NCI-H446 treated with DMSO at 0.1 percent for 48 hours (cell line): ENCODE measurements around the gene AKR1D1.
"Not testable (repeated sequence)": the region's sequence is repeated elsewhere in the genome, so short reads cannot be mapped to it uniquely, and the experiment has no call there.

Experiments
- DNase-seq: peaks from one replicate; lab custom pipeline; 2025; lab: John Stamatoyannopoulos, UW

Gene AKR1D1, protein sequence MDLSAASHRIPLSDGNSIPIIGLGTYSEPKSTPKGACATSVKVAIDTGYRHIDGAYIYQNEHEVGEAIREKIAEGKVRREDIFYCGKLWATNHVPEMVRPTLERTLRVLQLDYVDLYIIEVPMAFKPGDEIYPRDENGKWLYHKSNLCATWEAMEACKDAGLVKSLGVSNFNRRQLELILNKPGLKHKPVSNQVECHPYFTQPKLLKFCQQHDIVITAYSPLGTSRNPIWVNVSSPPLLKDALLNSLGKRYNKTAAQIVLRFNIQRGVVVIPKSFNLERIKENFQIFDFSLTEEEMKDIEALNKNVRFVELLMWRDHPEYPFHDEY

DNA sequence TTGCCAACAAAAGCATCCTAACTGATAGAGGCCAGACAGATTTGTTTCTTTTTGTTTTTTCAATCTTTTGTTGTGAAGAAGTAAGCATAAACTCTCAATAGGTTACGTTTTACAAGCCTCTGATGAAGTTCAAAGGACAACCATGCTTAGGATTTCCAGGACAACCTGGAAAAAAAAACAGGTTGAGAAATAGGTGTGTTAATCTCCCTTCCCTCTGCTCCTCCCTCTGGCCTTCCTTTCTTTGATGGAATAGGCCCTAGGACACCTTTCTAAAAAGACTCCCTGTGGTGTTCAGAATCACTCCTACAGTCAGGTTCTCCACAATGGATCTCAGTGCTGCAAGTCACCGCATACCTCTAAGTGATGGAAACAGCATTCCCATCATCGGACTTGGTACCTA is at the start of gene AKR1D1:
AKR1D1 (plus strand) TSS at position 264 of the 400 bp plus-strand sequence; CDS start at position 324, 60 bp downstream.
- DNase-seq = no peak

DNA sequence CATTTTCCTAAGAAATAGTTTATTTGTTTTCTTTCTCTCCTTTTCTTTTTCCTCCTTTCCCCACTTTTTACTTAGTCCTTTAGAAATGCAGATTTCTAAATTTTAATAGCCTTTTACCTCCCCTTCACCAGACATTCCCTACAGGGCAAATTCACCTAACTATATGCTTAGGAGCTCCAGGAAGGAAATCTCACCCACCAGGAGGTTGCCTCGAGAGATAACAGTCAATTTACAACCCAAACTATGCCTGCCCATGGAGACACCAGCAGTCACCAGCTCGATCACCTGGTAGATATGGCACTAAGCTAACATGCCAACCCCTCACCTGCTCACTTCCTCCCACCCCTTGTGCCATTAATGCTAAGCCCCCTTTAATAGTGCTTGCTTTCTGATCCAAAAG is 49.2 kb upstream of the AKR1D1 start:
- DNase-seq = no peak

DNA sequence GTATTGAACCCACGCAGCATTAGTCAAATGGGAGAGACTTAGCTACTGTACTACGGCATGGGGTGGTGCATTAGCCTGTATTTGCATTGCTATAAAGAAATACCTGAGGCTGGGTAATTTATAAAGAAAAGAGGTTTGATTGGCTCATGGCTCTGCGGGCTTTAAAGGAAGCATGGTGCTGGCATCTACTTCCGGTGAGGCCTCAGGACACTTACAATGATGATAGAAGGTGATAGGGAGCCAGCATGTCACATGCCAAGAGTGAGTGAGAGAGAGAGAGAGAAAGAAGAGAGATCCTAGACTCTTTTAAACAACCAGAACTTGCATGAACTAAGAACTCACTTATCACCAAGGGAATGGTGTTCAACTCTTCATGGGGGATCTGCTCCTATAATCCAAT is 47.1 kb upstream of the AKR1D1 start:
- no peak for DNase-seq

DNA sequence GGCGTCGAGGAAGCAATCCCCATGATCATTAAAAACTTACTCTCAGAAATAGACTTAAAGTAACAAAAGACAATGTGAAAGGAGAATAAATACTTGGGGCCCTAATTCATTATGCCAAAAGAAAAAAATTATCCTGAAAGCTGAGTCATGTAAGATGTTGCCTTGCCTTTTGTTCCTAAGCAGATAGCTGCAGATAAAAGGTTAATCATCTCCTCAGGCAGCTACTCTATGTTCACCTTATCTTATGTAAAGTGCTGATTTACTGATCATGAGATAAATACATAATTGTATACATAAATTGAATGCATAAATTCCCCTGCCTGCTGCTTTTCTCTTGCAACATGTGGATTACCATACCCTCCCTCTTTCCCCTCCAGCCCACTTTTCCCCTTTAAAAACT is 46.3 kb upstream of the AKR1D1 start:
- no peak for DNase-seq

DNA sequence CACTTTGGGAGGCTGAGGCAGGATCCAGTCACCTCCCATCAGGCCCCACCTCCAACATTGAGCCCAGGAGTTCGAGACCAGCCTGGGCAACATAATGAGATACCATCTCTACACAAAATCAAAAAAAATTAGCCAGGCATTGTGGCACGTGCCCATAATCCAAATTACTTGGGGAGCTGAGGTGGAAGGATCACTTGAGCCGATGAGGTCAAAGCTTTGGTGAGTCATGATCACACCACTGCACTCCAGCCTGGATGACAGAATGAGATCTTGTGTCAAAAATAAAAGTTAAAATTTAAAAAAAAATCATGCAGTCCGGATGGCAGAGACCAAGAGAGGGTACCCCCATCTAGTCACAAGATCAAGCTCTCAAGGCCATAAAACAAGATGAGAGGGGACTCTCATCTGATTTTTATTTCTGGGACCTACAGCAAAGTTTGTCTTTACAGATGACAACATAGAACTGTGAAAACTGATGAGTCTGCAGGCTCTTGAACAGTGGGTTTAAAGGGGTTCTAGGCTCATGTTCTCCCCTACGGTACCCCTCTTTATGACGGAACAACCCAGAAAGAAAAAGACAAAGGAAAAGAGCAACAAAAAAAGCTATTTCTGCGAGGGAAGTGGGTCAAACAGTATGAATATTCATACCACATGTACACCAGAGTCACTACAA is 45.4 kb upstream of the AKR1D1 start:
- DNase-seq = no peak

DNA sequence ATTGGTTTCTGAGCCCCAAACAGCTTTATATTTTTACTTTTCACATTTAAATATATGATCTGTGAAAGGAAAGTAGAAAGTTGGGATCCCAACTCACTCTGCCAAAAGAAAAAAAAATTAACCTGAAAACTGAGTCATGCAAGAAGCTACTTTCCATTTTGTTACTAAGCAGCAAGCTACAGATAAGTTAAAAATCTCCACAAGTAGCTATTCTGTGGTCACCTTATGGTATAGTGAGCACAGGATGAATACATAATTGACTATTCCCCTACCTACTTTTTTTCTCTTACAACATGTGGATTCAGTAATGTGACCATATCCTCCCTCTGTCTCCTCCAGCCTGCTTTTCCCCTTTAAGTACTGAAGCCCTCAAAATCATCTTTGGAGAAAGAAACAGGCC is 44.1 kb upstream of the AKR1D1 start:
- DNase-seq = no peak

DNA sequence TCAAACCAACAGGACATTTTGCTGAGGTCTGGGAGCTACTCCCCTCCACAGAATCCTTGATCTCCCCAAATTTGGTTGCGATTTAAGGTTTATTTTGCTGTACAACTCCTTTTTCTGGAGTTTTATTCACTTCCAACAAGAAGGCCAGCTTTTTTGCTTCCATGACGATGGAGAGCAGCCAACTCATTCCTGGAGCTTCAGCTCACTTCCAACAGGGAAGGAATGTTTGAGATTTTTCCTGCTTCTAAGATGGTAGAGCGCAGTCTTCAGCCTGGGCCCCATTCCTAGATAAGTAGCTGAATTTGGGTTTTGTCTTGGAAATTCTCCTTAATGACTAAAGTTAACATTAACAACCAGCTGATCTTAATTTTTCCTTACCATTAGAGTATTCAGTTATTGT is 43.5 kb upstream of the AKR1D1 start:
- no peak for DNase-seq

DNA sequence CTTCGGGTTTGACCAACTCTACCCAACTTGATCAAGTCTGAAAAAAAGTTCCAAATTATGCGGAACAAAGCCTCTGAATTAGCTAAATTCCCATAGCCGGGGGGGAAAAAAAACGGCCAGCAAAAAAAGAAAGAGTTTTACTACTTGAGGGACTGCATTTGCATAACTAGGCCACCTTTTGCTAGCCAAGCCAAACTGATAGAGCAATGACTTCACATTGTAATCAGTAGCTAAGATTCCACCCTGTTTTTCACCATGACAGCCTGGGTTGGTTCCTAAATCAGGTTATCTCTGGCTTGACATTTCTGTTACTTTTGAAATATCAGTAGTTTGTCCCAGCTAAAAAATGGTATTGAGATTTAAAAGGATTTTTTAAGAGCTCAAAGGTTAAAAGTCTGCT is 43.0 kb upstream of the AKR1D1 start:
- DNase-seq = no peak

DNA sequence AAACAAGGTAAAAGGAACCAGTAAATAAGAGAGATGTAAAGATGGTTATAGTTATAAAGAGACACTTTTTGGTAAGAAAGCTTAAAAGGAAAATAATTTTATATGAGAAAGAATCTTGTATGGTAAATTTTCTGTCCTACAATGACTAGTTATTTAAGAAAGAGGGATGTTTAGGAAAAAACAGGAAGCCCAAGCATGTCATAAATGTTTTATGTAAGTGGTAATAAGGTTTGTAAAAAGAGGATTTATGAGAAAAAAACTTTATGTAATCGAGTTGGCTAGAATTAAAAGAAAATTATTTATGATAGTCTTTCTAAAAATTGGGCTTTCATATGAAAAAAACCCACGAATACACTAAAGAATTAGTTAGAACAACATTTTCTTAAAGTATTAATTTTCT is 40.1 kb upstream of the AKR1D1 start:
- no peak for DNase-seq

DNA sequence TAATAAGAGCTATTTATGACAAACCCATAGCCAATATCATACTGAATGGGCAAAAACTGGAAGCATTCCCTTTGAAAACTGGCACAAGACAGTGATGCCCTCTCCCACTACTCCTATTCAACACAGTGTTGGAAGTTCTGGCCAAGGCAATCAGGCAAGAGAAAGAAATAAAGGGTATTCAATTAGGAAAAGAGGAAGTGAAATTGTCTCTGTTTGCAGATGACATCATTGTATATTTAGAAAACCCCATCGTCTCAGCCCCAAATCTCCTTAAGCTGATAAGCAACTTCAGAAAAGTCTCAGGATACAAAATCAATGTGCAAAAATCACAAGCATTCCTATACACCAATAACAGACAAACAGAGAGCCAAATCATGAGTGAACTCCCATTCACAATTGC is 36.2 kb upstream of the AKR1D1 start:
- DNase-seq = not testable (repeated sequence)

DNA sequence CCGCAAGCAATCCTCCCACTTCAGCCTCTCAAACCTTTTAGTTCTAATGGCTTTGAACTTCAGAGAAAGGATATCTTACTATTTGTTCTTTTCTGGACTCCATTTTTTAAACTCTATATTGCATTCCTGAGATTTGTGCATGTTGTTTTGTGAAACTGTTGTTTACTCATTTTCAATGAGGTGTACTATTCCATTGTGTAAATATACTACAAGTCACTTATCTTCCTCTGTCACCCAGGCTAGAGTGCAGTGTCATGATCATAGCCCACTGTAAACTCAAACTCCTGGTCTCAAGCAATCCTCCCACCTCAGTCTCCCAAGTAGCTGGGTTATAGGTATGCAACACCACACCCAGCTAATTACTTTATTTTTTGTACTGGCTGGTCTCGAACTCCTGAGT is 31.4 kb upstream of the AKR1D1 start:
- DNase-seq = no peak

DNA sequence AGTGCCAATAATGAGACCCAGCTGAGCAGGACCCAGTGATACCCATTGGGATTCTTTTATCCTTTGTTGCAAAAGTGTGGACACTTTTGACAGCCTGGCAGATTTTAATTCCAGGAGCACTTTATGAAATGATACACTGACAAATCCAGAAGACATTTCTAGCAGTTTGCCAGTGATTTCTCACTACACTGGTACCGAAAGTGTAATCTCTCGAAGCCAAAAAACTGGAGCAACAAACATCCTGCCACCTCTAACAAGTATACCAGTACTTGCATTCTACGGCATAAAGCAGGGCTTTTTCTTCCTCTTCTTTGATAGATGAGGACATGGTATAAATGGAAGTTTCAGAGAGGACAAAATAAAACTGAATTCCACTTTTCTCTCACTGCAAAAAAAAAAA is 28.4 kb upstream of the AKR1D1 start:
- DNase-seq = no peak

DNA sequence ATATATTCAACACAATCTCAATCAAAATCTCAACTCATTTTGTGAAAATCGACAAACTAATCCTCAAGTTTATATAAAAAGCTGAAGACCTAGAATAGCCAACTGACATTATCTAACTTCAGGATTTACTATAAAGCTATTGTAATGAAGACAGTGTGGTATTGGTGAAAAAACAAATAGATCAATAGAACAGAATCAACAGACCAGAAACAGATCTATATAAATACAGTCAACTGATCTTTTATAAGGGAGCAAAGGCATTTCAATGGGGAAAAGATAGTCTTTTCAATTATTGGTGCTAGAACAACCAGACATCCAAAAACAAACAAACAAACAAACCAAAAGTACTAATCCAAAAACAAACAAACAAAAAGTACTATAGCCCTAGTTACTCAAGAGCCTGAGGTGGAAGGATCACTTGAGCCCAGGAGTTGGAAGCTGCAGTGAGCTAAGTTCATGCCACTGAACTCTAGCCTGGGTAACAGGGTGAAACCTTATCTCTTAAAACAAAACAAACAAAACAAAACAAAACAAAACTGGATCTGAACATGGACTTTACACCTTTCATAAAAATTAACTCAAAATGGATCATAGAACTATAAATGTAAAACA is 26.6 kb upstream of the AKR1D1 start:
- DNase-seq = no peak

DNA sequence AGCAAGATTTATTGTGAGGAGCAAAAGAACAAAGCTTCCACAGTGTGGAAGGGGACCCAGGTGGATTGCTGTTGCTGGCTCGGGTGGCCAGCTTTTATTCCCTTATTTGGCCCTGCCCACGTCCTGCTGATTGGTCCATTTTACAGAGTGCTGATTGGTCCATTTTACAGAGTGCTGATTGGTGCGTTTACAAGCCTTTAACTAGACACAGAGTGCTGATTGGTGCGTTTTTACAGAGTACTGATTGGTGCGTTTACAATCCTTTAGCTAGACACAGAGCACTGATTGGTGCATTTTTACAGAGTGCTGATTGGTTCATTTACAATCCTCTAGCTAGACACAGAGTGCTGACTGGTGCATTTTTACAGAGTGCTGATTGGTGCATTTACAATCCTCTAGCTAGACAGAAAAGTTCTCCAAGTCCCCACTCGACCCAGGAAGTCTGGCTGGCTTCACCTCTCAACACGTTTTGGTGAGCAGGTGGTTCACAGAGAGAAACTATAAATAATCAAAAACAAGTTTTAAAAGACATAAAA is 24.5 kb upstream of the AKR1D1 start:
- DNase-seq = not testable (repeated sequence)

DNA sequence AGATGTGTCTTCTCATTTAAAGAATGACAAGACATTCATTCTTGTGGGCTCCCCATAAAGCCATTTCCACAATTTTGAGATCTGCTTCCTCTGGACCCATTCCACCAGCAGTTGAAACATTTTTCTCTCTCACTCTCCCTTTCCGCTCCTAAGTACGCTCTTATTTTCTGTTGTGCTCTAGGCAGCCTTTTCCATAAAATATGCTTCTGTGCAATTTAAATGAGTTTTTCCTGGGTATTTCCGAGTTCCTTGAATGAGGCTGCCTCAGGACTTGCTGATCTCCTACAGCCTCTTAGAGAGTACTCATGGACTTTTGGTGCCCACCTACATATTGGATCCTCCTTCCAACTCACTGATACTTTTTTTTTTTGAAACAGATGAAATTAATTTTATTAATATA is 23.6 kb upstream of the AKR1D1 start:
- DNase-seq = no peak

DNA sequence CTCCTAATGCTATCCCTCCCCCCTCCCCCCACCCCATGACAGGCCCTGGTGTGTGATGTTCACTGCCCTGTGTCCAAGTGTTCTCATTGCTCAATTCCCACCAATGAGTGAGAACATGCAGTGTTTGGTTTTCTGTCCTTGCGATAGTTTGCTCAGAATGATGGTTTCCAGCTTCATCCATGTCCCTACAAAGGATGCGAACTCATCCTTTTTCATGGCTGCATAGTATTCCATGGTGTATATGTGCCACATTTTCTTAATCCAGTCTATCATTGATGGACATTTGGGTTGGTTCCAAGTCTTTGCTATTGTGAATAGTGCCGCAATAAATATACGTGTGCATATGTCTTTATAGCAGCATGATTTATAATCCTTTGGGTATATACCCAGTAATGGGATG is 20.6 kb upstream of the AKR1D1 start:
- not testable (repeated sequence) for DNase-seq

DNA sequence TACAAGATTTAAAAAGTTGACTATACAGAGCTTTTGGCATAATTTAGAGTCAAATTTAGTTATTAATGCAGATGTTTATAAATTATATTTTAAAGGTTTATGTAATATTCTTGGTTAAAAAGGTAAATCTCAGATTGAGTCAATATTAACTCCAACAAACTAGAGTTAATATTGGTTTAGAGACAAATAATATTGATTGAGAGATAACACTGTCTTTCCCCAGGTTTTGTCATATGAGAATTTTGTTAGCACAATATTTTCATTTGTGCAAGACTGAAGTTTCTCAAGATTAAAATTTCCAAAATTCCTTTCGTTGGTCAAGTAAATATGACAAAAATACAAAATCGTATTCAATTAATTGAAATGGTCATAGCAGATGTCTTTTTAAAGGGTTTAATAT is 12.9 kb upstream of the AKR1D1 start:
- no peak for DNase-seq

DNA sequence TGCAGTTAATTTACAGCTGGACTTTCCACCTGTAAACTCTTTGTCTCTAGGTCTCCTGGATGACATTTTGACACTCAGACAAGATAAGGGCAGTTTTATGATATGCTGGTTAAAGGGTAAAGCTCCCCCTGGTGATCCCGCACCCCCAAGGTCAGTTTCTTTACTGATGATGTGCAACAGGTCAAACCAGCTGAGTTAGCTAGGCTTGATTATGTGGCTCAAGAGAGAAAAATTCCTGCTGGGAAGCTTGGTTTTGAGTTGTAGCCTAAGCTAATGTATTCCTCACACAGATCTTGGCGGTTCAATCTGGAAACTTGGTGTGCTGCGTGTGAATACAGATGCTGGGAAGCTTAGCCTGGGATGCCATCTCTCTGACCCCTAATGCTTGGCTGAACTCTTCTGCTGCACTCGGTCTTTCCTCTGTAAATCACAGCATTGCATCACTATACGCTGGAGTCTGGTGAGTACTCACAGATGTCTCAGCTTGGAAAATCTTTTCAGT is 11.4 kb upstream of the AKR1D1 start:
- no peak for DNase-seq

DNA sequence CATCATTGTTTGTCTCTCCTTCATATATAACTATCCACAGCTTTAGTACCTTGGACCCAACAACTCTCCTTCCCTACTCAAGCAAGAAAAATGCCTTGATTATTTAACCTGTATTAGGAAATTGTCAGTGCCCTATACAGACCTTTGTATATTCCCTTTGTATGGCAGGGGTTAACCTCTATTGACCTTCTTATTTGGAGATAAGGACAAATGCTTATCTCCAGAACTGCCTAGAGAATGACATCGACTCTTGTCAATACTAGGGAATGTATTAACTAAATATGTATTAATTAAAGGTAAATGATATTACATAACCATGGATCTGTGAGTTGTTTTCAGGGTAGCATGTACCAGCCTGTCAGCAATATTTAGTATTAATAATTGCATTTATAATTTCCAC is 10.4 kb upstream of the AKR1D1 start:
- no peak for DNase-seq

DNA sequence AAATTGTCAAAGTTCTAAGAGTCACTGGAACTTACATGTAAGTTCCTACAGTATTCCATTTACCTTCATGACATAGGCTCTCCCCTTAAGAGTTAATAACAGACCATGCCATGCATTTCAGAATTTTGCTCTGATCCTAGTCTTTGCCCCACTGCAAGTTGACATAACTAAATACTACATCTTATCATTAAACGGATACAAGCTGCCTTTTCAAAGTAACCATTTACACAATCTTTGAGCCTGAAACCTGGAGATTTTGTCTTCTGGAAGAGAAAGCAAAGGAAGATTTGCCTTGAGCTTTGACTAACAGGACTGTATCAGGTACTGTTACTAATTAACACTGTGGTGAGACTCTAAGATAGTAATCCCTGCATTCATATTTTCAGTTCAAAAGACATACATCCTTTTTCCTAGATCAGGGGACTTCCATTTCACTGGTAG is 9.3 kb upstream of the AKR1D1 start:
- no peak for DNase-seq

DNA sequence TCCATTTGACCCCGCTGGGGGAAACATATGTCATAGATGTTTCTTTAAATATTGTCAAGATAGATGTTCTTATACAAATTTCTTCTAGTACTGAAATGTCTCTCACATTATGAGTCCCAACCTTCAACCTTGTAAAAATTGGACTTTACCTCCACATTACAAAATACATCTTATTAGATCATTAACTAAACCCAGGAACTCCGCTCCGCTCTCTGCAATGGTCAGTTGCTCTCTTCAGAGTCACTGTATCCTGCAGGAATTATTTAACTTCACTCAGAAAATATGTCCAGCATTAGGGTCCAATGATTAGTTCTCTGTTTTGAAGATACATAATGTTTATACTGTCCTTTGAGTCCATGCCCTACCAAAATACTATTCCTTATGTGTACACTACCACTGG is 8.5 kb upstream of the AKR1D1 start:
- DNase-seq = no peak

DNA sequence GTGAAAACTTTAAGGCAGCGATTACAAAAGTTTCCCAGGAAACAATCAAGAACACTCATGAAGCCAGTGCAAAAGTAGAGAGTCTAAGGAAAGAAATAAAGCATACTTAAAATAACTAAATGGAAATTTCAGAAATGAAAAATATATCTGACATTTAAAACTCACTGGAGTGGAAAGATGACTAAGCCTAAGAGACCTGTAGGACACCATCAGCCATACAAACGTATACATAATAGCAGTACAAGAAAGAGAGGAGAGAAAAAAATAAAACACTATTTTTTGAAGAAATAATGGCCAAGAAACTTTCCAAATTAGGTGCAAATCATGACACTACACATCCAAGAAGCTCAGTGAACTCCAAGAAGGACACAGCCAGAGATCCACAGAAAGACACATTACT is 5.4 kb upstream of the AKR1D1 start:
- DNase-seq = no peak

DNA sequence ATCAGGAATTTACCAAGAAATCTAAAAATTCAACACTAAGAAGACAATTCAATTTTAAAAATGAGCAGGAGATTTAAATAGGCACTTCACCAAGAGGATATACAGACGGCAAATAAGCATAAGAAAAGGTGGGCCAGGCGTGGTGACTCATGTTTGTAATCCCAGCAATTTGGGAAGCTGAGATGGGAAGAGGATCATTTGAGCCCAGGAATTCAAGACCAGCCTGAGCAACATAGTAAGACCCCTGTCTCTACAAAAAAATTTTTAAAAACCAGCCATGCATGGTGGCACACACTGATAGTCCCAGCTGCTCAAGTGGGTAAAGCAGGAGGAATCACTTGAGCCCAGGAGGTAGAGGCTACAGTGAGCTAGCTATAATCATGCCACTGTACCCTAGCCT is 3.5 kb upstream of the AKR1D1 start:
- DNase-seq = no peak
